Astrocyte (in vitro differentiated cells and primary cell): ENCODE measurements around the gene TAF11L2. TPM values are rescaled to one million over a fixed set of nuclear protein-coding genes. Genes with fewer than 3 reads are reported as not detected.
"Not testable (repeated sequence)": the region's sequence is repeated elsewhere in the genome, so short reads cannot be mapped to it uniquely, and the experiment has no call there.

Experiments
- DNase-seq: peaks from one replicate; pipeline ENCODE4 v3.0.0-alpha.2; 2010; ENCODE audit warnings: low read depth
- FAIRE-seq: peaks from 2 replicates; lab custom pipeline; 2011; peaks lifted over from hg19 to GRCh38; lab: Jason Lieb, UNC
- H2AFZ ChIP-seq: 2 replicates; pipeline ENCODE4 v1.6.0; 2012; ENCODE audit warnings: low read depth, low read length, inconsistent platforms
- H3K27ac ChIP-seq: 2 replicates; pipeline ENCODE4 v1.5.1; 2011; ENCODE audit warnings: low read depth, low read length, inconsistent platforms
- H3K27me3 ChIP-seq: 2 replicates; pipeline ENCODE4 v1.6.0; 2011; ENCODE audit warnings: low read length, inconsistent platforms; ENCODE audit not compliant: insufficient read depth
- H3K36me3 ChIP-seq: 2 replicates; pipeline ENCODE4 v1.5.1; 2011; ENCODE audit warnings: low read length, inconsistent platforms; ENCODE audit not compliant: insufficient read depth
- H3K4me1 ChIP-seq: 2 replicates; pipeline ENCODE4 v1.5.1; 2011; ENCODE audit warnings: low read length, inconsistent platforms; ENCODE audit not compliant: insufficient read depth
- H3K4me2 ChIP-seq: 2 replicates; pipeline ENCODE4 v1.6.0; 2012; ENCODE audit warnings: low read length, inconsistent platforms
- H3K4me3 ChIP-seq: 2 replicates; pipeline ENCODE4 v1.5.1; 2011; ENCODE audit warnings: low read depth, mild to moderate bottlenecking, low read length, inconsistent platforms; ENCODE audit not compliant: insufficient read depth
- H3K79me2 ChIP-seq: 2 replicates; pipeline ENCODE4 v1.6.0; 2012; ENCODE audit warnings: mild to moderate bottlenecking, low read length, inconsistent platforms; ENCODE audit not compliant: insufficient read depth
- H3K9ac ChIP-seq: 2 replicates; pipeline ENCODE4 v1.6.0; 2012; ENCODE audit warnings: mild to moderate bottlenecking, low read length, inconsistent platforms
- H3K9me3 ChIP-seq: 2 replicates; pipeline ENCODE4 v1.5.1; 2012; ENCODE audit warnings: low read depth, mild to moderate bottlenecking, low read length, inconsistent platforms; ENCODE audit not compliant: insufficient read depth
- H4K20me1 ChIP-seq: 2 replicates; pipeline ENCODE4 v1.6.0; 2012; ENCODE audit warnings: low read length, inconsistent platforms; ENCODE audit not compliant: insufficient read depth
- H3K27ac Mint-ChIP-seq: one replicate; pipeline ENCODE4 v1.8.0; 2021; ENCODE audit warnings: mild to moderate bottlenecking, mixed read lengths; ENCODE audit not compliant: unreplicated experiment
- H3K27me3 Mint-ChIP-seq: one replicate; pipeline ENCODE4 v1.8.0; 2021; ENCODE audit warnings: low read depth, mixed read lengths; ENCODE audit not compliant: unreplicated experiment
- H3K36me3 Mint-ChIP-seq: one replicate; pipeline ENCODE4 v1.8.0; 2021; ENCODE audit warnings: low read depth, mixed read lengths; ENCODE audit not compliant: unreplicated experiment
- H3K4me1 Mint-ChIP-seq: one replicate; pipeline ENCODE4 v1.8.0; 2021; ENCODE audit warnings: low read depth, mixed read lengths; ENCODE audit not compliant: unreplicated experiment
- H3K4me3 Mint-ChIP-seq: one replicate; pipeline ENCODE4 v1.8.0; 2021; ENCODE audit warnings: mild to moderate bottlenecking, moderate library complexity, mixed read lengths; ENCODE audit not compliant: unreplicated experiment
- H3K9me3 Mint-ChIP-seq: one replicate; pipeline ENCODE4 v1.8.0; 2021; ENCODE audit warnings: mild to moderate bottlenecking, mixed read lengths; ENCODE audit not compliant: unreplicated experiment
- total RNA-seq: library from RNA; stranded (reverse); gene quantifications from 2 replicates; pipeline ENCODE4 v1.2.1, GENCODE V29; 2021

The TAF11L2 gene
- total RNA-seq, 1 donor from 2014 or later: not detected

GRCh38 chr5:17521501-17521900 is 23.5 kb downstream of the TAF11L2 start, which contains the start of gene TAF11L4:
TAF11L4 (plus strand) TSS chr5:17521801.
- FAIRE-seq, H3K4me3 Mint-ChIP-seq, H3K36me3 Mint-ChIP-seq: not testable (repeated sequence)

GRCh38 chr5:17524935-17525334 is 26.9 kb downstream of the TAF11L2 start, which contains the start of gene TAF11L5:
TAF11L5 (plus strand) TSS chr5:17525235.
- H3K9me3 Mint-ChIP-seq, H3K27me3 ChIP-seq, H3K36me3 ChIP-seq, H3K27me3 Mint-ChIP-seq, H2AFZ ChIP-seq, H3K27ac ChIP-seq, H3K4me1 Mint-ChIP-seq, FAIRE-seq, H3K4me3 Mint-ChIP-seq, DNase-seq, H3K4me1 ChIP-seq, H3K36me3 Mint-ChIP-seq, H3K79me2 ChIP-seq, H3K27ac Mint-ChIP-seq, H4K20me1 ChIP-seq, H3K4me2 ChIP-seq, H3K4me3 ChIP-seq, H3K9ac ChIP-seq, H3K9me3 ChIP-seq: not testable (repeated sequence)

More at GRCh38 chr5:17521501-17521900, 23.5 kb downstream of the TAF11L2 start, which contains the start of gene TAF11L4:
- H3K9me3 ChIP-seq, H3K4me1 Mint-ChIP-seq, H3K27me3 ChIP-seq, H3K79me2 ChIP-seq, H3K9me3 Mint-ChIP-seq, H3K27ac ChIP-seq, H3K27ac Mint-ChIP-seq, H3K4me1 ChIP-seq, H3K27me3 Mint-ChIP-seq, H4K20me1 ChIP-seq, H3K9ac ChIP-seq, H3K4me3 ChIP-seq, H2AFZ ChIP-seq, H3K4me2 ChIP-seq, H3K36me3 ChIP-seq, DNase-seq: not testable (repeated sequence)

- not testable (repeated sequence) for FAIRE-seq, H3K79me2 ChIP-seq, H3K27me3 Mint-ChIP-seq, H3K4me1 Mint-ChIP-seq, H3K36me3 ChIP-seq, H3K27ac ChIP-seq, H3K4me2 ChIP-seq, H3K27ac Mint-ChIP-seq, H2AFZ ChIP-seq, H4K20me1 ChIP-seq, H3K4me3 ChIP-seq, H3K9me3 ChIP-seq, H3K36me3 Mint-ChIP-seq, H3K9me3 Mint-ChIP-seq, H3K4me3 Mint-ChIP-seq, H3K4me1 ChIP-seq, H3K27me3 ChIP-seq, H3K9ac ChIP-seq
- DNase-seq: peak; percentile 23
Observed at GRCh38 chr5:17526504-17526903, 28.5 kb downstream of the TAF11L2 start.

GRCh38 chr5:17528369-17528768 is 30.3 kb downstream of the TAF11L2 start, which contains the start of gene TAF11L6:
TAF11L6 (plus strand) TSS chr5:17528669.
- not testable (repeated sequence) for H3K36me3 Mint-ChIP-seq, H2AFZ ChIP-seq, FAIRE-seq, H3K27me3 Mint-ChIP-seq, H3K4me3 Mint-ChIP-seq, H3K4me1 Mint-ChIP-seq, H3K4me3 ChIP-seq, H3K4me1 ChIP-seq, DNase-seq, H3K9me3 ChIP-seq, H3K27ac Mint-ChIP-seq, H3K36me3 ChIP-seq, H3K9ac ChIP-seq, H3K79me2 ChIP-seq, H4K20me1 ChIP-seq, H3K9me3 Mint-ChIP-seq, H3K27ac ChIP-seq, H3K4me2 ChIP-seq, H3K27me3 ChIP-seq

Other genes with a start within 250 kb of the TAF11L2 start
- gene TAF11L3, start 20.1 kb downstream of the TAF11L2 start, total RNA-seq: not detected in 2 replicates
- not detected in 2 replicates for gene TAF11L4, start 23.6 kb downstream of the TAF11L2 start, total RNA-seq
- not detected in 2 replicates for gene TAF11L5, start 27.0 kb downstream of the TAF11L2 start, total RNA-seq
- not detected in 2 replicates for gene TAF11L6, start 30.4 kb downstream of the TAF11L2 start, total RNA-seq
- not detected in 2 replicates for gene TAF11L7, start 87.5 kb downstream of the TAF11L2 start, total RNA-seq
- gene TAF11L8, start 92.7 kb downstream of the TAF11L2 start, total RNA-seq: not detected in 2 replicates
- not detected in 2 replicates for gene TAF11L9, start 96.2 kb downstream of the TAF11L2 start, total RNA-seq
- not detected in 2 replicates for gene TAF11L10, start 99.6 kb downstream of the TAF11L2 start, total RNA-seq
- 0.41 TPM in 1 of 2 replicates, not detected in the other for gene TAF11L11, start 106.0 kb downstream of the TAF11L2 start, total RNA-seq
- 0.34 TPM in 1 of 2 replicates, not detected in the other for gene TAF11L12, start 112.2 kb downstream of the TAF11L2 start, total RNA-seq
- not detected in 2 replicates for gene TAF11L13, start 133.9 kb downstream of the TAF11L2 start, total RNA-seq
- gene TAF11L14, start 136.2 kb downstream of the TAF11L2 start, total RNA-seq: 0.41 TPM in 1 of 2 replicates, not detected in the other